NCI-H1436 treated with DMSO at 0.1 percent for 48 hours (cell line): Measurements from ENCODE around the gene ZNF695.
"Not testable (repeated sequence)": the region's sequence is repeated elsewhere in the genome, so short reads cannot be mapped to it uniquely, and the experiment has no call there.

Experiments
- DNase-seq: peaks from one replicate; lab custom pipeline; 2025; lab: John Stamatoyannopoulos, UW

The ZNF695 gene

GRCh38 chr1:247007511-247008405 lies at the start of gene ZNF695:
Gene ZNF695, minus strand, starts transcription at chr1:247008057. Its CDS starts 149 bp downstream, at chr1:247007908.
- DNase-seq = peak; percentile 91

GRCh38 chr1:247056071-247056470 lies 48.2 kb upstream of the ZNF695 start:
- DNase-seq = no peak

- no peak for DNase-seq
Observed at GRCh38 chr1:247054992-247055415, 47.1 kb upstream of the ZNF695 start.

GRCh38 chr1:247047702-247048101 lies 39.8 kb upstream of the ZNF695 start:
- no peak for DNase-seq

- no peak for DNase-seq
Observed at GRCh38 chr1:247047260-247047659, 39.4 kb upstream of the ZNF695 start.

- DNase-seq = no peak
Observed at GRCh38 chr1:247043406-247043805, 35.5 kb upstream of the ZNF695 start.

- no peak for DNase-seq
Observed at GRCh38 chr1:247037511-247038320, 29.9 kb upstream of the ZNF695 start.

- not testable (repeated sequence) for DNase-seq
Observed at GRCh38 chr1:247032306-247032705, 24.4 kb upstream of the ZNF695 start.

GRCh38 chr1:247024658-247025057 lies 16.8 kb upstream of the ZNF695 start:
- not testable (repeated sequence) for DNase-seq

- no peak for DNase-seq
Observed at GRCh38 chr1:247013391-247013790, 5.5 kb upstream of the ZNF695 start.

- DNase-seq = no peak
Observed at GRCh38 chr1:247008406-247008799, 546 bp upstream of the ZNF695 start.

- DNase-seq = not testable (repeated sequence)
Observed at GRCh38 chr1:247004081-247004480, 3.8 kb downstream of the ZNF695 start.

- DNase-seq = no peak
Observed at GRCh38 chr1:246989901-246990300, 18.0 kb downstream of the ZNF695 start.

- DNase-seq = no peak
Observed at GRCh38 chr1:246988316-246988715, 19.5 kb downstream of the ZNF695 start.

- no peak for DNase-seq
Observed at GRCh38 chr1:246987083-246987690, 20.7 kb downstream of the ZNF695 start.

- no peak for DNase-seq
Observed at GRCh38 chr1:246978785-246979184, 29.1 kb downstream of the ZNF695 start.

- DNase-seq = no peak
Observed at GRCh38 chr1:246978281-246978680, 29.6 kb downstream of the ZNF695 start.

GRCh38 chr1:246971969-246972368 lies 35.9 kb downstream of the ZNF695 start:
- DNase-seq = no peak

GRCh38 chr1:246971090-246971721 lies 36.7 kb downstream of the ZNF695 start:
- DNase-seq = no peak

- no peak for DNase-seq
Observed at GRCh38 chr1:246969621-246970020, 38.2 kb downstream of the ZNF695 start.

GRCh38 chr1:246966502-246966901 lies 41.4 kb downstream of the ZNF695 start:
- DNase-seq = no peak
